COR-L47 (cell line): ENCODE results near the gene CDHR2.

Experiments
- DNase-seq: peaks from one replicate; lab custom pipeline; 2025; lab: John Stamatoyannopoulos, UW

Gene CDHR2

GRCh38 chr5:176640616-176641015, 91.5 kb downstream of the CDHR2 start:
- no peak for DNase-seq

DNA sequence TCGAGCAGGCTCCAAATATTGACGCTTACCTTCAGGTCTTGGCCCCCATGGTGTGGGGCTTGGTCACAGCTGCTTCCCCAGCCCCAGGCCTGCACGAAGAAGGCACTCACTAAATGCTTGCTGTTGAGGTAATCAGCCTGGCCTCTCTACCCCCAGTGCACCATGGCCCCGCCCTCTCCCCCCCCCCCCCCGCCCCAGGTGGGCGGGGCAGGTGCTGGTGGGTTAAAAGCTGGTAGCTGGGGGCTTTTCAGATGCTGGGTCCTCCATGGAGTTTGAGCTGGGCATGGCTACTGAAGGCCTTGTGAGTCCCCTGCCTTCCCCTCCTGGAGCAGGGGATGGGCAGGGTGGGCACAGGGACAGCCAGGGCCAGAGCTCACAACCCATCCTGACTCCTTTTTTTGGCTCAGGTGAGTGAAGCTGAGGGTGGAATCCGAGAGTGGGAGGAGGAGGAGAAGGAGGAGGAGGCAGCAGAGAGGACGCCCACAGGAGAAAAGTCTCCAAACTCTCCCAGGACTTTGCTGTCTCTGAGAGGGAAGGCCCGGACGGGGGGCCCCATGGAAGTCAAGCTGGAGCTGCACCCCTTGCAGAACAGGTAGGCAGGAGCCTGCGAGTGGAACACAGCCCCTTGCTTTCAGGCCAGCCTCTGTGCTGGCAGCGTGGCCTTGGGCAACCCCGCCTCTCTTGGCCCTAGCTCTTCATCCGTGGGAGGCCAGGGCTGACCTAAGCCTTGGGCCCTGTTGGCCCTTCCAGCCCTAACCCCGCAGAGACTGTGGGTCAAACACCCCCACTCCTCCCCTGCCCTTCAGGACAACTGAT, 93.7 kb downstream of the CDHR2 start:
- no peak for DNase-seq

DNA sequence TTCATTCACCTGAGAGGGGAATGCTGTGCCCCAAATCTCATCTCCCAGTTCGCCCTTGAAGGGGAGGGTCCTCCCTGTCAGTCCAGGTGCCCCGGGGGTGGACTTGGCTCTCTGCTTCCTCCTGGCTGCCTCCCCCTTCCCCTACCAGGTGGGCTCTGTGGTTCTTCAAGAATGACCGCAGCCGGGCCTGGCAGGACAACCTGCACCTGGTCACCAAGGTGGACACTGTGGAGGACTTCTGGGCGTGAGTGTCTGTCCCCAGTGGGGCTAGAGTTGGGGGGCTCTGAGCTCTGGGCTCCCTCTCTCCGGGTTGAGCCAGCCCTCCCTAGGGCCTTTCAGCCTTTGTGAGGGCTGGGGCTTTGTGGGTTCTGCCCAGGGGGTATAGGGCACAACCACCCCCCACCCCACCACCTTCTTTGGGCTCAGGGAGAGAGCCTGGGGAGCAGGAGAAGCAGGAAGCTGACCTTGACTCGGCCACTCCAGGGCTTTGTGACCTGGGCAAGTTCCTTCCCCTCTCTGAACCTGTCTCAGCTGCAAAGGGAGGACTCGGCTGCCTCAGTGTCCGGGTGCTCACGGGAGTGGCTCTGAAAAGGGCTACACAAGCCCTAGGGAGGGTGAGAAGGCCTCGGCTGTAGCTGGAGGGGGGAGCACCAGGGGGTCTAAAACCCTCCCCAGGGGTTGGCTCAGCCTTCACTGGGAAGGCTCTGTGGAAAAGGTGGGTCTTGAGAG, 94.5 kb downstream of the CDHR2 start:
- no peak for DNase-seq

DNA sequence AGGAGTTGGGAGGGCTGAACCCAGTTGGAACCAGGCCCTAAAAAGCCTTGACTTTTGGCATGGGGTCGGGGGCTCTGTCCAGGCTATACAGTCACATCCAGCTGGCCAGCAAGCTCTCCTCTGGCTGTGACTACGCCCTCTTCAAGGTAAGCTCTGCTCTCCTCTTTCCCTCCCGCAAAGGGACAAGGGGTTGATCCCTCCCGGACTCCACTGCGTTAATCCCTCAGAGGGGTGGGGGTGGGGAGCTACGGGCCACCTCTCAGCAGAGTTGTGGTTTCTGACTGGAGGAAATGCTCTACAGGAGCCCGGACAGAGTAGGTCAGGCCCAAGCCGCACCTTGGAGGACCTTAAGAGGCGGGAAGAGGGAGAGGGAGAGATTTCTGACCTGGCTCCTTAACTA, 95.2 kb downstream of the CDHR2 start:
- no peak for DNase-seq

DNA sequence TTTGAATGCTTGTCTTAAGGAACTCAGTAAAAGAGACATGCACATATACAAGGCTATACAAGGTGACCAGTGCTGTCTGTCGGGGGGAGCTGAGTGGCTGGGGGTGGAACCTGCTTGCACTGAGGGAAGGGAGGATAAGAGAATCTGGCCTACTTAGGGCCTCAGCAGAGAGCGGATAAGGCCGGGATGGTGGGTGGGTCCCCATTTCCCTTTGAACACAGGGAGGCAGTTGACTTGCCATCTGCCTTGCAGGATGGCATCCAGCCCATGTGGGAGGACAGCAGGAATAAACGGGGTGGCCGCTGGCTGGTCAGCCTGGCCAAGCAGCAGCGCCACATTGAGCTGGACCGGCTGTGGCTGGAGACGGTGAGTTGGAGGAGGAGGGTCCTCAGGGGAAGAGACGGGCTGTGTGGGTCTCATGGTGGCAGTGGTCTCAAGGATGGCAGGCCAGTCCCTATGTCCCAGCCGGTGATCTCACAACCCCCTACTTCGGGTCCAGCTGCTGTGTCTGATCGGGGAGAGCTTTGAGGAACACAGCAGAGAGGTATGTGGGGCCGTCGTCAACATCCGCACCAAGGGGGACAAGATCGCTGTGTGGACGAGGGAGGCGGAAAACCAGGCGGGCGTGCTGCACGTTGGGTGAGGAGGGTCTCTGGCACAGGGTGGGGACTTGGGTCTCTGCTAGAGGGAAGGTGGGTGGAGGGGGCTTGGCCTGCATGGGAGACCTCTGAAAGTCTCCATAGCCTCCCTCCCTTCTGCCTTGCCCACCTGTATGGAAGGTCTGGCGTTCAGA, 95.9 kb downstream of the CDHR2 start:
- DNase-seq: no peak
